HG02759 (cell line): ENCODE data around the gene TERF2IP.

Experiments
- ATAC-seq: cut with Tn5 transposase; IDR thresholded peaks from one replicate; pipeline ENCODE4 v1.9.1; 2021; ENCODE audit warnings: mild to moderate bottlenecking, moderate library complexity; ENCODE audit not compliant: unreplicated experiment

The TERF2IP gene

GRCh38 chr16:75647492-75648264 is at the start of gene TERF2IP, which contains the start of gene KARS1:
Gene TERF2IP, plus strand, starts transcription at chr16:75647773. Its CDS starts 110 bp downstream, at chr16:75647883.
Gene KARS1, minus strand, starts transcription at chr16:75647665. Its CDS starts 26 bp downstream, at chr16:75647639.
- peak; percentile 84 for ATAC-seq

- ATAC-seq, result no peak
Measured at GRCh38 chr16:75599452-75600277, 47.9 kb upstream of the TERF2IP start.

GRCh38 chr16:75603241-75603640 is 44.3 kb upstream of the TERF2IP start:
- ATAC-seq, result no peak

GRCh38 chr16:75606507-75606906 is 41.1 kb upstream of the TERF2IP start:
- no peak for ATAC-seq

- ATAC-seq, result no peak
Measured at GRCh38 chr16:75614066-75614897, 33.3 kb upstream of the TERF2IP start.

GRCh38 chr16:75615619-75616018 is 32.0 kb upstream of the TERF2IP start:
- ATAC-seq, result no peak

- no peak for ATAC-seq
Measured at GRCh38 chr16:75616521-75617010, 31.0 kb upstream of the TERF2IP start.

- no peak for ATAC-seq
Measured at GRCh38 chr16:75617121-75617520, 30.5 kb upstream of the TERF2IP start.

GRCh38 chr16:75618780-75619179 is 28.8 kb upstream of the TERF2IP start:
- no peak for ATAC-seq

GRCh38 chr16:75620326-75621169 is 27.0 kb upstream of the TERF2IP start:
- ATAC-seq, result no peak

GRCh38 chr16:75621170-75621477 is 26.4 kb upstream of the TERF2IP start:
- ATAC-seq, result no peak

- ATAC-seq, result peak; percentile 94
Measured at GRCh38 chr16:75622761-75623605, 24.6 kb upstream of the TERF2IP start, which contains the start of gene ADAT1. Gene ADAT1, minus strand, starts transcription at chr16:75623281. Its CDS starts 2,482 bp downstream, at chr16:75620799.

- ATAC-seq, result no peak
Measured at GRCh38 chr16:75624921-75625334, 22.6 kb upstream of the TERF2IP start.

- no peak for ATAC-seq
Measured at GRCh38 chr16:75626806-75627205, 20.8 kb upstream of the TERF2IP start.

GRCh38 chr16:75627851-75628250 is 19.7 kb upstream of the TERF2IP start:
- ATAC-seq, result no peak

- no peak for ATAC-seq
Measured at GRCh38 chr16:75628351-75628750, 19.2 kb upstream of the TERF2IP start.

- no peak for ATAC-seq
Measured at GRCh38 chr16:75629132-75629531, 18.4 kb upstream of the TERF2IP start.

GRCh38 chr16:75630052-75630451 is 17.5 kb upstream of the TERF2IP start:
- ATAC-seq, result no peak

- no peak for ATAC-seq
Measured at GRCh38 chr16:75632857-75633256, 14.7 kb upstream of the TERF2IP start.
